ENCODE data around the gene ZBED1.

DNA sequence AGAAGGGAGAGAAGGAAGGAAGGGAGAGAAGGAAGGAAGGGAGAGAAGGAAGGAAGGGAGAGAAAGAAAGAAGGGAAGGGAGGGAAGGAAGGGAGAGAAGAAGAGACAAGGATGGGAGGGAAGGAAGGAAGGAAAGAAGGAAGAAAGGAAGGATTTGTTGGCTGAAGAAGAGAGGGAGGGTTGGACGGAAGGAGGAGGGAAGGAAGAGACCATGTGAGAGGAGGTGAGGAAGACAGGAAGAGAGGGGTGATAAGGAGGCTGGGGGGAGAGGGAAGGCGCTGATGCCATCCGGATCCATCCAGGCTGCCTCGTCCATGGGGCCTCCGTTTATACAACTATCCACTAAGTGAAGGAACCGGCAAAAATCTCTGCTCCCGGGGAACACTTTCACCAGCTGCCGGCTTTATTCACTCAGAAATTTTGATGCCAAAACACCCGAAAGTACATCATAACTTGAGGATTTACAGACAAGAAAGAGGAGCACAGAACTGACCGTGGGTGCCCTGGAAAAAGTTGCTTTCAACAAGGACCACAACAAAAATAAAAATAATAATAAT lies 14.9 kb downstream of the ZBED1 start:
- TF ChIP-seq, protein P1, sequence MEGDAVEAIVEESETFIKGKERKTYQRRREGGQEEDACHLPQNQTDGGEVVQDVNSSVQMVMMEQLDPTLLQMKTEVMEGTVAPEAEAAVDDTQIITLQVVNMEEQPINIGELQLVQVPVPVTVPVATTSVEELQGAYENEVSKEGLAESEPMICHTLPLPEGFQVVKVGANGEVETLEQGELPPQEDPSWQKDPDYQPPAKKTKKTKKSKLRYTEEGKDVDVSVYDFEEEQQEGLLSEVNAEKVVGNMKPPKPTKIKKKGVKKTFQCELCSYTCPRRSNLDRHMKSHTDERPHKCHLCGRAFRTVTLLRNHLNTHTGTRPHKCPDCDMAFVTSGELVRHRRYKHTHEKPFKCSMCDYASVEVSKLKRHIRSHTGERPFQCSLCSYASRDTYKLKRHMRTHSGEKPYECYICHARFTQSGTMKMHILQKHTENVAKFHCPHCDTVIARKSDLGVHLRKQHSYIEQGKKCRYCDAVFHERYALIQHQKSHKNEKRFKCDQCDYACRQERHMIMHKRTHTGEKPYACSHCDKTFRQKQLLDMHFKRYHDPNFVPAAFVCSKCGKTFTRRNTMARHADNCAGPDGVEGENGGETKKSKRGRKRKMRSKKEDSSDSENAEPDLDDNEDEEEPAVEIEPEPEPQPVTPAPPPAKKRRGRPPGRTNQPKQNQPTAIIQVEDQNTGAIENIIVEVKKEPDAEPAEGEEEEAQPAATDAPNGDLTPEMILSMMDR (IDR thresholded peaks at IDR 0.05 in 8 of 11, conservative IDR thresholded peaks at IDR 0.05 in 3 of 11), result no peak
- TF ChIP-seq POLR2AphosphoS5 (IDR thresholded peaks at IDR 0.05), result no peak
- TF ChIP-seq POLR2A (IDR thresholded peaks at IDR 0.05), result no peak
